Calu3 (cell line): ENCODE measurements around the gene FN3KRP. TPM values are rescaled to one million over a fixed set of nuclear protein-coding genes. Genes with fewer than 3 reads are reported as not detected.

Source experiments
- BruUV-seq: library from RNA; stranded (reverse); fragments of 400-500 nt; replicated peaks from 2 replicates; lab custom pipeline; 2021; lab: Mats Ljungman, UMichigan
- CTCF ChIA-PET: fragments of 300-600 bp; sonication (Branson Sonifier 250); formaldehyde crosslinking; loops from one replicate; lab custom pipeline; 2022; ENCODE audit warnings: antibody characterized with exemption; lab: Charles Lee
- DNase-seq: peaks from one replicate; pipeline ENCODE4 v3.0.0; 2022
- H3K27ac Mint-ChIP-seq: one replicate; pipeline ENCODE4 v1.8.0; 2022; ENCODE audit warnings: mixed read lengths; ENCODE audit not compliant: unreplicated experiment
- H3K27me3 Mint-ChIP-seq: one replicate; pipeline ENCODE4 v1.8.0; 2022; ENCODE audit warnings: mixed read lengths; ENCODE audit not compliant: unreplicated experiment
- H3K36me3 Mint-ChIP-seq: one replicate; pipeline ENCODE4 v1.8.0; 2022; ENCODE audit warnings: mild to moderate bottlenecking, moderate library complexity, mixed read lengths; ENCODE audit not compliant: insufficient read depth, unreplicated experiment
- H3K4me1 Mint-ChIP-seq: one replicate; pipeline ENCODE4 v1.8.0; 2022; ENCODE audit warnings: mild to moderate bottlenecking, low read depth, mixed read lengths; ENCODE audit not compliant: unreplicated experiment
- H3K4me3 Mint-ChIP-seq: one replicate; pipeline ENCODE4 v1.8.0; 2022; ENCODE audit warnings: mild to moderate bottlenecking, low read depth, moderate library complexity, mixed read lengths; ENCODE audit not compliant: unreplicated experiment
- H3K9me3 Mint-ChIP-seq: one replicate; pipeline ENCODE4 v1.8.0; 2022; ENCODE audit warnings: low read depth, mixed read lengths; ENCODE audit not compliant: unreplicated experiment
- CTCF ChIP-seq: fragments of 200-600 bp; IDR thresholded peaks from one replicate; pipeline ENCODE4 v1.8.0; 2022; ENCODE audit warnings: antibody characterized with exemption; ENCODE audit not compliant: unreplicated experiment
- intact Hi-C: fragments of 100-400 bp; cut with micrococcal nuclease; formaldehyde crosslinking; loops from one replicate; pipeline ENCODE4 v1.10.0; 2022; ENCODE audit not compliant: unreplicated experiment
- total RNA-seq: library from RNA; stranded (reverse); gene quantifications from 2 replicates; pipeline ENCODE4 v1.2.3, GENCODE V29; 2022

Gene FN3KRP
- total RNA-seq, 1 experiment from 2014 or later, result 49.9 TPM

GRCh38 chr17:82690786-82691489 is 25.6 kb upstream of the FN3KRP start:
- Mint-ChIP-seq H3K9me3 (peaks cover 4% of the 10 kb centered on the region), H3K4me3 (no peak overlapping the region), H3K36me3 (peaks cover 20% of the 10 kb centered on the region), H3K27ac (no peak overlapping the region), H3K4me1 (peaks cover 39% of the 10 kb centered on the region), H3K27me3 (no peaks in the 10 kb centered on the region)
- TF ChIP-seq CTCF, result no peak
- intact Hi-C loops, result no loop called here
- DNase-seq, result no peak
- no TSS peak for BruUV-seq
- CTCF ChIA-PET, result no interaction called here

- no peak for DNase-seq
- no peak for TF ChIP-seq CTCF
- Mint-ChIP-seq H3K27me3 (no peaks in the 10 kb centered on the region), H3K27ac (no peak overlapping the region), H3K4me3 (no peak overlapping the region), H3K4me1 (peaks cover 32% of the 10 kb centered on the region), H3K36me3 (peaks cover 26% of the 10 kb centered on the region), H3K9me3 (peaks cover 4% of the 10 kb centered on the region)
- intact Hi-C loops, result no loop called here
- CTCF ChIA-PET, result no interaction called here
- BruUV-seq, result no TSS peak
These were observed 24.8 kb upstream of the FN3KRP start for GRCh38 chr17:82691714-82692113.

- CTCF ChIA-PET, result no interaction called here
- intact Hi-C loops, result no loop called here
- no TSS peak for BruUV-seq
- peaks cover 27% of the 10 kb centered on the region for H3K4me1 Mint-ChIP-seq
- H3K4me3 Mint-ChIP-seq, result no peak overlapping the region
- DNase-seq, result no peak
- peaks cover 26% of the 10 kb centered on the region for H3K36me3 Mint-ChIP-seq
- no peaks in the 10 kb centered on the region for H3K27me3 Mint-ChIP-seq
- no peak overlapping the region for H3K27ac Mint-ChIP-seq
- H3K9me3 Mint-ChIP-seq, result peaks cover 4% of the 10 kb centered on the region
- no peak for TF ChIP-seq CTCF
These were observed 24.2 kb upstream of the FN3KRP start for GRCh38 chr17:82692268-82692667.

- H3K9me3 Mint-ChIP-seq, result peaks cover 4% of the 10 kb centered on the region
- no TSS peak for BruUV-seq
- CTCF ChIA-PET, result no interaction called here
These were observed 23.2 kb upstream of the FN3KRP start for GRCh38 chr17:82693168-82693867.

More at GRCh38 chr17:82693168-82693867, 23.2 kb upstream of the FN3KRP start:
- no peaks in the 10 kb centered on the region for H3K27me3 Mint-ChIP-seq
- DNase-seq, result no peak
- TF ChIP-seq CTCF, result no peak
- no peak overlapping the region for H3K27ac Mint-ChIP-seq
- intact Hi-C loops, result no loop called here
- H3K4me3 Mint-ChIP-seq, result no peak overlapping the region
- peaks cover 26% of the 10 kb centered on the region for H3K36me3 Mint-ChIP-seq
- peaks cover 19% of the 10 kb centered on the region for H3K4me1 Mint-ChIP-seq
